SW 1271 (cell line): ENCODE measurements around the gene ZC3H12A.
A peak's percentile ranks its signal among the peaks of the same experiment; 100 is the strongest.
"Not testable (repeated sequence)": the region's sequence is repeated elsewhere in the genome, so short reads cannot be mapped to it uniquely, and the experiment has no call there.

ENCODE experiments used
- DNase-seq, 2 experiments: peaks; one replicate each; lab custom pipeline; 2025; lab: John Stamatoyannopoulos, UW

ZC3H12A gene

GRCh38 chr1:37502104-37502503 lies 27.7 kb downstream of the ZC3H12A start:
- DNase-seq: no peak

- not testable (repeated sequence) for DNase-seq
Observed at GRCh38 chr1:37502791-37503190, 28.4 kb downstream of the ZC3H12A start.

GRCh38 chr1:37506740-37507139 lies 32.4 kb downstream of the ZC3H12A start:
- DNase-seq: no peak

GRCh38 chr1:37509181-37509580 lies 34.8 kb downstream of the ZC3H12A start:
- DNase-seq: peak; percentile 8 to 54

- no peak for DNase-seq
Observed at GRCh38 chr1:37513795-37514349, 39.5 kb downstream of the ZC3H12A start.

GRCh38 chr1:37514350-37515184 lies 40.2 kb downstream of the ZC3H12A start, which contains the start of gene MEAF6:
TSS of gene MEAF6 (minus strand) at chr1:37514766. CDS start at chr1:37514746, 20 bp downstream.
- peak; percentile 40 to 56 for DNase-seq

GRCh38 chr1:37515185-37516034 lies 41.0 kb downstream of the ZC3H12A start:
- DNase-seq: no peak

GRCh38 chr1:37517569-37517968 lies 43.2 kb downstream of the ZC3H12A start:
- DNase-seq: no peak

- not testable (repeated sequence) for DNase-seq
Observed at GRCh38 chr1:37518241-37518640, 43.9 kb downstream of the ZC3H12A start.

- not testable (repeated sequence) for DNase-seq
Observed at GRCh38 chr1:37518929-37519328, 44.5 kb downstream of the ZC3H12A start.

GRCh38 chr1:37519613-37520012 lies 45.2 kb downstream of the ZC3H12A start:
- no peak for DNase-seq

- not testable (repeated sequence) for DNase-seq
Observed at GRCh38 chr1:37529888-37530287, 55.5 kb downstream of the ZC3H12A start.

- not testable (repeated sequence) for DNase-seq
Observed at GRCh38 chr1:37532418-37533156, 58.2 kb downstream of the ZC3H12A start.

GRCh38 chr1:37533317-37534093 lies 59.1 kb downstream of the ZC3H12A start:
- DNase-seq: no peak
